Fibroblast of mammary gland (primary cell): ENCODE results near the gene CACNG4.

Experiments used
- DNase-seq: peaks from one replicate; pipeline ENCODE4 v3.0.0-alpha.2; 2010; ENCODE audit warnings: low read depth
- H3K4me3 ChIP-seq: 2 replicates; pipeline ENCODE4 v1.5.1; 2011; ENCODE audit warnings: low read depth, mild to moderate bottlenecking, low read length, moderate library complexity; ENCODE audit not compliant: control insufficient read depth
- CTCF ChIP-seq: conservative IDR thresholded peaks from 2 replicates; pipeline ENCODE4 v1.5.1; 2011; ENCODE audit warnings: low read depth, low read length, inconsistent platforms; ENCODE audit not compliant: control insufficient read depth, insufficient read depth

CACNG4 gene

GRCh38 chr17:67016039-67016762, 51.7 kb downstream of the CACNG4 start:
- TF ChIP-seq CTCF: no peak
- no peak overlapping the region for H3K4me3 ChIP-seq
- no peak for DNase-seq

- no peak overlapping the region for H3K4me3 ChIP-seq
- no peak for DNase-seq
- no peak for TF ChIP-seq CTCF
Measured at GRCh38 chr17:67017910-67018309, 53.4 kb downstream of the CACNG4 start.

GRCh38 chr17:67018471-67019434, 54.2 kb downstream of the CACNG4 start:
- no peak for TF ChIP-seq CTCF
- H3K4me3 ChIP-seq: no peak overlapping the region
- no peak for DNase-seq

GRCh38 chr17:67019809-67020208, 55.3 kb downstream of the CACNG4 start:
- DNase-seq: no peak
- no peak overlapping the region for H3K4me3 ChIP-seq
- TF ChIP-seq CTCF: no peak

- DNase-seq: no peak
- no peak for TF ChIP-seq CTCF
- no peak overlapping the region for H3K4me3 ChIP-seq
Measured at GRCh38 chr17:67020293-67020766, 55.8 kb downstream of the CACNG4 start.

- DNase-seq: no peak
- TF ChIP-seq CTCF: no peak
- H3K4me3 ChIP-seq: no peak overlapping the region
Measured at GRCh38 chr17:67021196-67021595, 56.7 kb downstream of the CACNG4 start.
